A549 (cell line): ENCODE results near the gene KLHL8. TPM values are rescaled to one million over a fixed set of nuclear protein-coding genes. Genes with fewer than 3 reads are reported as not detected.

ENCODE experiments used
- ATAC-seq, 2 experiments: fragments of 200-7000 bp in 1 of 2; fragments of >200 bp in 1 of 2; cut with Nextera tagmentation in 1 of 2; cut with Tn5 transposase in 1 of 2; 3 replicates each; pipeline versions ENCODE4 v1.8.0 to v1.9.1; 2018 to 2020; ENCODE audit warnings: mild to moderate bottlenecking in 1 of 2, moderate library complexity in 1 of 2
- CTCF ChIA-PET: fragments of 300-600 bp; sonication (Branson Sonifier 250); formaldehyde crosslinking; extraction: SDS; loops from one replicate; lab custom pipeline; 2021; ENCODE audit warnings: antibody characterized with exemption, inconsistent platforms; lab: Yijun Ruan, JAX
- POLR2A ChIA-PET: fragments of 350-600 bp; formaldehyde crosslinking; extraction: SDS; loops from one replicate; lab custom pipeline; 2021; ENCODE audit warnings: antibody characterized with exemption, inconsistent platforms; lab: Yijun Ruan, JAX
- DNase-seq, 2 experiments: peaks; one replicate each; pipeline versions ENCODE4 v3.0.0 to v3.0.0-alpha.2; 2011 to 2016; ENCODE audit warnings: low read depth in 1 of 2, low spot score in 1 of 2
- FAIRE-seq: peaks from 2 replicates; lab custom pipeline; 2011; peaks lifted over from hg19 to GRCh38; lab: Jason Lieb, UNC
- H3K27ac ChIP-seq, 2 experiments: fragments of >200 bp; sonication (Bioruptor Twin); formaldehyde crosslinking; 3 replicates each; pipeline ENCODE4 v1.5.1; 2016 to 2017
- H3K4me1 ChIP-seq: fragments of >200 bp; sonication (Bioruptor Twin); formaldehyde crosslinking; 3 replicates; pipeline ENCODE4 v1.6.1; 2016
- H3K4me2 ChIP-seq: fragments of >200 bp; sonication (Bioruptor Twin); formaldehyde crosslinking; 3 replicates; pipeline ENCODE4 v1.6.1; 2016
- H3K4me3 ChIP-seq: fragments of >200 bp; sonication (Bioruptor Twin); formaldehyde crosslinking; 3 replicates; pipeline ENCODE4 v1.5.1; 2016
- H3K9me3 ChIP-seq: fragments of >200 bp; sonication (Bioruptor Twin); formaldehyde crosslinking; 3 replicates; pipeline ENCODE4 v1.6.1; 2016
- CHD2 ChIP-seq: fragments of 150-350 bp; IDR thresholded peaks from 2 replicates; pipeline ENCODE4 v1.6.1; 2014; ENCODE audit warnings: low read length; ENCODE audit not compliant: partially characterized antibody
- E2F6 ChIP-seq: IDR thresholded peaks from 2 replicates; pipeline ENCODE4 v1.6.1; 2012; ENCODE audit warnings: low read depth, borderline replicate concordance
- EHF ChIP-seq: fragments of 250-450 bp; sonication (Bioruptor Pico); IDR thresholded peaks from 2 replicates; pipeline ENCODE4 v1.5.0; 2020; ENCODE audit warnings: mild to moderate bottlenecking
- EHMT2 ChIP-seq: fragments of 200-600 bp; sonication (generic); IDR thresholded peaks from 2 replicates; pipeline ENCODE4 v1.6.1; 2016; ENCODE audit warnings: antibody characterized with exemption, low read depth, mild to moderate bottlenecking, moderate library complexity
- FOSB ChIP-seq: fragments of 250-450 bp; sonication (Bioruptor Pico); IDR thresholded peaks from 2 replicates; pipeline ENCODE4 v1.5.0; 2020; ENCODE audit warnings: mild to moderate bottlenecking, moderate library complexity
- FOXS1 ChIP-seq: fragments of 250-450 bp; sonication (Bioruptor Pico); IDR thresholded peaks from 2 replicates; pipeline ENCODE4 v1.5.0; 2020; ENCODE audit warnings: mild to moderate bottlenecking, moderate library complexity
- GATA3 ChIP-seq: IDR thresholded peaks from 2 replicates; pipeline ENCODE4 v1.6.1; 2012; ENCODE audit warnings: borderline replicate concordance
- HDAC2 ChIP-seq: fragments of 200-600 bp; sonication (generic); IDR thresholded peaks from 2 replicates; pipeline ENCODE4 v1.6.1; 2016
- HOXB13 ChIP-seq: fragments of 250-450 bp; sonication (Bioruptor Pico); IDR thresholded peaks from 2 replicates; pipeline ENCODE4 v1.5.0; 2020; ENCODE audit warnings: low read depth, mild to moderate bottlenecking, moderate library complexity
- HOXB5 ChIP-seq: fragments of 250-450 bp; sonication (Bioruptor Pico); IDR thresholded peaks from 2 replicates; pipeline ENCODE4 v1.5.0; 2020; ENCODE audit warnings: mild to moderate bottlenecking, moderate library complexity
- MAFK ChIP-seq: fragments of 450-650 bp; IDR thresholded peaks from 2 replicates; pipeline ENCODE4 v1.6.1; 2014; ENCODE audit not compliant: partially characterized antibody
- NPAS2 ChIP-seq: fragments of 250-450 bp; sonication (Bioruptor Pico); IDR thresholded peaks from 2 replicates; pipeline ENCODE4 v1.8.0; 2022; ENCODE audit warnings: mild to moderate bottlenecking, moderate library complexity, borderline replicate concordance
- NR3C1 ChIP-seq: fragments of >200 bp; sonication (Bioruptor Twin); formaldehyde crosslinking; IDR thresholded peaks from 3 replicates; pipeline ENCODE4 v1.6.1; 2017
- PBX3 ChIP-seq: IDR thresholded peaks from 2 replicates; pipeline ENCODE4 v1.6.1; 2012
- RNF2 ChIP-seq: fragments of 200-600 bp; sonication (generic); IDR thresholded peaks from 2 replicates; pipeline ENCODE4 v1.6.1; 2016; ENCODE audit warnings: low read depth, mild to moderate bottlenecking, antibody characterized with exemption, moderate library complexity, borderline replicate concordance
- SMC3 ChIP-seq: fragments of >200 bp; sonication (Bioruptor Twin); formaldehyde crosslinking; IDR thresholded peaks from 3 replicates; pipeline ENCODE4 v1.6.1; 2018; ENCODE audit warnings: inconsistent platforms
- SREBF2 ChIP-seq: fragments of 450-650 bp; IDR thresholded peaks from 2 replicates; pipeline ENCODE4 v1.6.1; 2014; ENCODE audit warnings: mild to moderate bottlenecking, moderate library complexity
- TFCP2L1 ChIP-seq: fragments of 250-450 bp; sonication (Bioruptor Pico); IDR thresholded peaks from 2 replicates; pipeline ENCODE4 v1.5.0; 2021; ENCODE audit warnings: mild to moderate bottlenecking
- TP53 ChIP-seq: fragments of 250-450 bp; sonication (Bioruptor Pico); IDR thresholded peaks from 2 replicates; pipeline ENCODE4 v1.5.0; 2021; ENCODE audit warnings: mild to moderate bottlenecking, moderate library complexity
- ZC3H11A ChIP-seq: fragments of 450-650 bp; IDR thresholded peaks from 2 replicates; pipeline ENCODE4 v1.6.1; 2014; ENCODE audit warnings: antibody characterized with exemption, mild to moderate bottlenecking
- ZNF302 ChIP-seq: fragments of 250-450 bp; sonication (Bioruptor Pico); IDR thresholded peaks from 2 replicates; pipeline ENCODE4 v1.9.0; 2021; ENCODE audit warnings: inconsistent platforms, mild to moderate bottlenecking, moderate library complexity
- ZSCAN20 ChIP-seq: fragments of 250-450 bp; sonication (Bioruptor Pico); IDR thresholded peaks from 2 replicates; pipeline ENCODE4 v1.8.0; 2022; ENCODE audit warnings: mild to moderate bottlenecking, moderate library complexity
- WGBS: methylation state at CpG from one replicate; pipeline ENCODE4 v1.1.6; 2017; ENCODE audit errors: missing lambda C conversion rate; 5-methylcytosine and 5-hydroxymethylcytosine counted together
- polyA plus RNA-seq, 4 experiments: library from polyadenylated mRNA; depleted of rRNA in 3 of 4; stranded (reverse); fragments of >200 nt; fragmentation: RNase III in 1 of 4; extraction: RNeasy Plus Mini Kit Qiagen cat#74134 plus additional on column Dnase treatment in 1 of 4; gene quantifications; 2 replicates in 3 of 4; 3 replicates in 1 of 4; pipeline ENCODE4 v1.2.3, GENCODE V29; 2011 to 2017

Gene KLHL8
- polyA plus RNA-seq, 2 of the 4 experiments (the other 2 are of a cell fraction) = 9.7 to 11.2 TPM

GRCh38 chr4:87193958-87194675, 26.3 kb downstream of the KLHL8 start:
- WGBS = 70% methylated on average over 4 of the region's 4 CpGs
- Histone ChIP-seq H3K4me3 (no peak overlapping the region), H3K9me3 (no peaks in the 10 kb centered on the region), H3K27ac (no peak overlapping the region), H3K4me1 (no peaks in the 10 kb centered on the region), H3K4me2 (no peak overlapping the region)
- ATAC-seq (no peak), DNase-seq (no peak), FAIRE-seq (no peak)
- ChIA-PET CTCF (no interaction called here), POLR2A (no interaction called here)
- TF ChIP-seq ZNF302 (CRISPR knock-in tag) = no peak
- no peak for TF ChIP-seq NPAS2 (CRISPR knock-in tag)
- no peak for TF ChIP-seq E2F6
- no peak for TF ChIP-seq ZC3H11A
- no peak for TF ChIP-seq EHMT2
- no peak for TF ChIP-seq ZSCAN20 (CRISPR knock-in tag)

GRCh38 chr4:87192145-87192919, 28.1 kb downstream of the KLHL8 start:
- H3K4me3 ChIP-seq = no peak overlapping the region
- H3K27ac ChIP-seq = no peak overlapping the region
- 98% methylated on average over 3 of the region's 3 CpGs for WGBS
- H3K4me1 ChIP-seq = no peaks in the 10 kb centered on the region
- no peak for TF ChIP-seq HOXB13 (CRISPR knock-in tag)
- H3K4me2 ChIP-seq = no peak overlapping the region
- FAIRE-seq (no peak), DNase-seq (no peak), ATAC-seq (no peak)
- no peaks in the 10 kb centered on the region for H3K9me3 ChIP-seq
- ChIA-PET CTCF (no interaction called here), POLR2A (no interaction called here)

GRCh38 chr4:87188932-87189331, 31.5 kb downstream of the KLHL8 start:
- Histone ChIP-seq H3K27ac (no peak overlapping the region), H3K4me3 (no peak overlapping the region), H3K9me3 (no peaks in the 10 kb centered on the region), H3K4me1 (no peaks in the 10 kb centered on the region)
- FAIRE-seq = no peak
- WGBS = 79% methylated on average over 7 of the region's 7 CpGs
- no peak for ATAC-seq
- ChIA-PET CTCF (no interaction called here), POLR2A (no interaction called here)
- TF ChIP-seq SMC3 = no peak
- TF ChIP-seq NPAS2 (CRISPR knock-in tag) = no peak
- no peak for TF ChIP-seq GATA3
- no peak for TF ChIP-seq ZC3H11A
- no peak for TF ChIP-seq TFCP2L1 (CRISPR knock-in tag)
- no peak for TF ChIP-seq CHD2
- no peak for TF ChIP-seq HOXB5 (CRISPR knock-in tag)
- no peak for TF ChIP-seq E2F6
- no peak for TF ChIP-seq FOSB (CRISPR knock-in tag)
- no peak for TF ChIP-seq MAFK
- no peak for TF ChIP-seq ZNF302 (CRISPR knock-in tag)
- TF ChIP-seq, all 56 proteins: peak for 0
- H3K4me2 ChIP-seq = no peak overlapping the region
- DNase-seq = no peak

- ATAC-seq = no peak
- FAIRE-seq = no peak
Measured at GRCh38 chr4:87188048-87188447, 32.4 kb downstream of the KLHL8 start.

More at GRCh38 chr4:87188048-87188447, 32.4 kb downstream of the KLHL8 start:
- CTCF ChIA-PET = no interaction called here
- Histone ChIP-seq H3K4me2 (no peak overlapping the region), H3K27ac (no peak overlapping the region), H3K4me1 (no peaks in the 10 kb centered on the region), H3K4me3 (no peak overlapping the region), H3K9me3 (no peaks in the 10 kb centered on the region)
- no peak for DNase-seq
- no peak for TF ChIP-seq FOXS1 (CRISPR knock-in tag)
- no peak for TF ChIP-seq RNF2
- TF ChIP-seq PBX3 = no peak
- no peak for TF ChIP-seq EHF (CRISPR knock-in tag)
- no peak for TF ChIP-seq MAFK
- TF ChIP-seq TP53 (CRISPR knock-in tag) = no peak
- TF ChIP-seq E2F6 = no peak
- TF ChIP-seq HDAC2 = no peak
- no peak for TF ChIP-seq NR3C1
- TF ChIP-seq SREBF2 = no peak
- 72% methylated on average over 2 of the region's 2 CpGs for WGBS
- POLR2A ChIA-PET = no interaction called here
